SU-DHL-6 (cell line): ENCODE results near the gene AOAH.

Experiments used
- H2AFZ ChIP-seq: fragments of 200-600 bp; sonication (generic); 2 replicates; pipeline ENCODE4 v1.6.1; 2014; ENCODE audit warnings: low read depth, mild to moderate bottlenecking, moderate library complexity, mixed read lengths, antibody characterized with exemption, low read length; ENCODE audit not compliant: severe bottlenecking
- H3F3A ChIP-seq: fragments of 200-600 bp; shearing (Covaris generic); 2 replicates; pipeline ENCODE4 v1.6.0; 2016; ENCODE audit warnings: antibody characterized with exemption, mild to moderate bottlenecking; ENCODE audit not compliant: insufficient read depth
- H3K27ac ChIP-seq: fragments of 200-600 bp; sonication (generic); 2 replicates; pipeline ENCODE4 v1.5.1; 2016; ENCODE audit warnings: low read depth, mild to moderate bottlenecking, low read length, moderate library complexity, mixed read lengths
- H3K27me3 ChIP-seq: fragments of 200-600 bp; sonication (generic), shearing (Covaris generic); 2 replicates; pipeline ENCODE4 v1.6.0; 2014; ENCODE audit warnings: mild to moderate bottlenecking, low read length
- H3K36me3 ChIP-seq: fragments of 200-600 bp; sonication (generic); 2 replicates; pipeline ENCODE4 v1.6.1; 2014; ENCODE audit warnings: mild to moderate bottlenecking, low read length, mixed read lengths
- H3K4me2 ChIP-seq: fragments of 300-600, 200-600 bp; shearing (Covaris generic), sonication (generic); 2 replicates; pipeline ENCODE4 v1.6.0; 2014; ENCODE audit warnings: low read length, low read depth, mild to moderate bottlenecking; ENCODE audit not compliant: poor library complexity, severe bottlenecking
- H3K4me3 ChIP-seq: fragments of 200-600 bp; sonication (generic); 2 replicates; pipeline ENCODE4 v1.5.1; 2014; ENCODE audit warnings: antibody characterized with exemption, low read length, mild to moderate bottlenecking, mixed read lengths; ENCODE audit not compliant: insufficient read depth, poor library complexity, severe bottlenecking
- H3K79me2 ChIP-seq: fragments of 200-600 bp; sonication (generic); 2 replicates; pipeline ENCODE4 v1.6.1; 2014; ENCODE audit warnings: mild to moderate bottlenecking, low read length, moderate library complexity; ENCODE audit not compliant: insufficient read depth
- H3K9ac ChIP-seq: fragments of 200-600 bp; sonication (generic); 2 replicates; pipeline ENCODE4 v1.7.0; 2014; ENCODE audit warnings: mild to moderate bottlenecking, low read length
- H3K9me2 ChIP-seq: fragments of 200-600 bp; sonication (generic); replicated peaks from 2 replicates; pipeline ENCODE4 v1.6.1; 2014; ENCODE audit warnings: low read length; ENCODE audit not compliant: insufficient read depth
- H3K9me3 ChIP-seq: fragments of 200-600 bp; sonication (generic); 2 replicates; pipeline ENCODE4 v1.6.1; 2014; ENCODE audit warnings: low read length, mixed read lengths; ENCODE audit not compliant: insufficient read depth
- H4K20me1 ChIP-seq: fragments of 200-600 bp; sonication (generic); 2 replicates; pipeline ENCODE4 v1.6.1; 2014; ENCODE audit warnings: low read depth, mild to moderate bottlenecking, antibody characterized with exemption, low read length, moderate library complexity, mixed read lengths
- CTCF ChIP-seq: fragments of 200-600 bp; sonication (generic); IDR thresholded peaks from one replicate; pipeline ENCODE4 v1.5.1; 2017; ENCODE audit warnings: antibody characterized with exemption, mild to moderate bottlenecking, low read length, moderate library complexity; ENCODE audit not compliant: insufficient read depth, poor library complexity, severe bottlenecking
- EZH2phosphoT487 ChIP-seq: fragments of 200-600 bp; sonication (generic), shearing (Covaris generic); conservative IDR thresholded peaks from 2 replicates; pipeline ENCODE4 v1.6.1; 2018; ENCODE audit warnings: mild to moderate bottlenecking, antibody characterized with exemption, low read length, moderate library complexity, mixed read lengths

AOAH gene

GRCh38 chr7:36673703-36674102 lies 50.6 kb downstream of the AOAH start:
- H3K36me3 ChIP-seq: no peaks in the 10 kb centered on the region
- H3K79me2 ChIP-seq: no peaks in the 10 kb centered on the region
- no peak overlapping the region for H3K4me3 ChIP-seq
- no peaks in the 10 kb centered on the region for H3K9me3 ChIP-seq
- no peaks in the 10 kb centered on the region for H4K20me1 ChIP-seq
- TF ChIP-seq EZH2phosphoT487 (no peak), CTCF (no peak)
- no peaks in the 10 kb centered on the region for H3K27me3 ChIP-seq
- no peaks in the 10 kb centered on the region for H3F3A ChIP-seq
- no peak overlapping the region for H3K9ac ChIP-seq
- H3K9me2 ChIP-seq: no peaks in the 10 kb centered on the region
- H2AFZ ChIP-seq: no peak overlapping the region
- no peak overlapping the region for H3K4me2 ChIP-seq
- no peak overlapping the region for H3K27ac ChIP-seq

- H2AFZ ChIP-seq: no peak overlapping the region
- no peak for TF ChIP-seq CTCF
- TF ChIP-seq EZH2phosphoT487: no peak
- H3K79me2 ChIP-seq: no peaks in the 10 kb centered on the region
These were observed 52.9 kb downstream of the AOAH start for GRCh38 chr7:36671432-36671829.

GRCh38 chr7:36670585-36671431 lies 53.5 kb downstream of the AOAH start:
- Histone ChIP-seq H3K4me3 (no peak overlapping the region), H3F3A (no peaks in the 10 kb centered on the region), H4K20me1 (no peaks in the 10 kb centered on the region), H3K36me3 (no peaks in the 10 kb centered on the region), H3K9me3 (no peaks in the 10 kb centered on the region), H3K9ac (no peak overlapping the region), H3K4me2 (no peak overlapping the region), H3K9me2 (no peaks in the 10 kb centered on the region), H3K79me2 (no peaks in the 10 kb centered on the region), H3K27ac (no peak overlapping the region), H2AFZ (no peak overlapping the region), H3K27me3 (no peaks in the 10 kb centered on the region)
- TF ChIP-seq EZH2phosphoT487 (no peak), CTCF (peak; percentile 96)

More at GRCh38 chr7:36671432-36671829, 52.9 kb downstream of the AOAH start:
- no peaks in the 10 kb centered on the region for H3K9me3 ChIP-seq
- H3K36me3 ChIP-seq: no peaks in the 10 kb centered on the region
- H3K9ac ChIP-seq: no peak overlapping the region
- no peaks in the 10 kb centered on the region for H3K9me2 ChIP-seq
- H3K27me3 ChIP-seq: no peaks in the 10 kb centered on the region
- no peaks in the 10 kb centered on the region for H4K20me1 ChIP-seq
- no peak overlapping the region for H3K4me2 ChIP-seq
- no peak overlapping the region for H3K27ac ChIP-seq
- H3K4me3 ChIP-seq: no peak overlapping the region
- H3F3A ChIP-seq: no peaks in the 10 kb centered on the region
